ENCODE measurements around the gene TRAF3IP3. TPM values are rescaled to one million over a fixed set of nuclear protein-coding genes. Genes with fewer than 3 reads are reported as not detected.
A peak's percentile ranks its signal among the peaks of the same experiment; 100 is the strongest.

The TRAF3IP3 gene
- total RNA-seq, 3 donors from 2014 or later, result 3.6 to 4.6 (median 4.4) TPM

DNA sequence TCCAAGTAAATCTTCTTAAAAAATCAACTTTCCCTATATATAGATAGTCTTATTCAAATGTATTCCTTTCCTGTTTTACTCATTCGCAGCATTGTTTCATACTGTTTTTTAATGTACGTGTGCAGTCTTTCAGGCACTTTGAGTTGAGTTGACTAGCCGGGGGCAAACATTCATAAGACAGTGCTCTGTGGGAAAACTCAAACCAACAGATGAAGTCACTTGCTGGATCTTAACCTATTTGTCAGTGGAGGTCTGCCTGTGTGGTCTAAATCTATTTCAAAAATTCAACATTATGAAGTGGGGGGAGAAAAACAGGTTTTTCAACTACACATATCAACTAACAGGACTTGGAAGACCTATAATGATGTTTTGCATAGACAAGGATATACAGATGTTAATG is 45.0 kb upstream of the TRAF3IP3 start:
- intact Hi-C loops (cut with DNase I; ENCODE audit: low total_unique reads), result no loop called here
- TF ChIP-seq POLR2A (IDR thresholded peaks at IDR 0.05), result no peak
- TF ChIP-seq, protein P1, sequence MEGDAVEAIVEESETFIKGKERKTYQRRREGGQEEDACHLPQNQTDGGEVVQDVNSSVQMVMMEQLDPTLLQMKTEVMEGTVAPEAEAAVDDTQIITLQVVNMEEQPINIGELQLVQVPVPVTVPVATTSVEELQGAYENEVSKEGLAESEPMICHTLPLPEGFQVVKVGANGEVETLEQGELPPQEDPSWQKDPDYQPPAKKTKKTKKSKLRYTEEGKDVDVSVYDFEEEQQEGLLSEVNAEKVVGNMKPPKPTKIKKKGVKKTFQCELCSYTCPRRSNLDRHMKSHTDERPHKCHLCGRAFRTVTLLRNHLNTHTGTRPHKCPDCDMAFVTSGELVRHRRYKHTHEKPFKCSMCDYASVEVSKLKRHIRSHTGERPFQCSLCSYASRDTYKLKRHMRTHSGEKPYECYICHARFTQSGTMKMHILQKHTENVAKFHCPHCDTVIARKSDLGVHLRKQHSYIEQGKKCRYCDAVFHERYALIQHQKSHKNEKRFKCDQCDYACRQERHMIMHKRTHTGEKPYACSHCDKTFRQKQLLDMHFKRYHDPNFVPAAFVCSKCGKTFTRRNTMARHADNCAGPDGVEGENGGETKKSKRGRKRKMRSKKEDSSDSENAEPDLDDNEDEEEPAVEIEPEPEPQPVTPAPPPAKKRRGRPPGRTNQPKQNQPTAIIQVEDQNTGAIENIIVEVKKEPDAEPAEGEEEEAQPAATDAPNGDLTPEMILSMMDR (IDR thresholded peaks at IDR 0.05), result no peak
- no peak for TF ChIP-seq POLR2AphosphoS5 (IDR thresholded peaks at IDR 0.05)
- Histone ChIP-seq H3K4me1 (no peaks in the 10 kb centered on the region), H3K36me3 (no peaks in the 10 kb centered on the region), H3K4me3 (no peak overlapping the region), H3K9me3 (no peaks in the 10 kb centered on the region), H3K27me3 (no peaks in the 10 kb centered on the region), H3K27ac (no peak overlapping the region)
- no peak for DNase-seq (ENCODE audit: low spot score in 2 of 2)

DNA sequence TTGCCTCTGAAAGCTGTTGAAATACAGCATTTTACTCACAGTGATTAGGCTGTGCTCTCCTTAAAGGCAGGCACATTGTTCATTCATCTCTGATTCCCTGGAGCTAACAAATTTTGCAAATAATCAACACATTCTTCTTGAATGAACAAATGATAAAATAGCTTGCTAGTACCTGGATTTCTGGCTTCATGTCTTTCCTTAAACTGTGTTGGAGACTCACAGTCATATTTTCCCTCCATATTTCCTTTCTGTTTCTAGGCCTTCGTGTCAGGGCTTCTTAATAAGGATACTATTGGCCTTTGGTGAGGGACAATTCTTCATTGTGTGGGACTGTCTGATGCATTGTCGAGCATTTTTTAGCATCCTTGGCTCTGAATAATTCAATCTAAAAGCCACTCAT is 41.5 kb upstream of the TRAF3IP3 start:
- Histone ChIP-seq H3K36me3 (no peaks in the 10 kb centered on the region), H3K4me3 (no peak overlapping the region), H3K4me1 (no peaks in the 10 kb centered on the region), H3K27me3 (no peaks in the 10 kb centered on the region), H3K9me3 (no peaks in the 10 kb centered on the region), H3K27ac (peak overlapping the region; percentile 16 to 22)
- no peak for TF ChIP-seq POLR2AphosphoS5 (IDR thresholded peaks at IDR 0.05)
- no peak for TF ChIP-seq POLR2A (IDR thresholded peaks at IDR 0.05)
- TF ChIP-seq, protein P1 (IDR thresholded peaks at IDR 0.05), result no peak
- intact Hi-C loops (cut with DNase I; ENCODE audit: low total_unique reads), result no loop called here
- no peak for DNase-seq (ENCODE audit: low spot score in 2 of 2)

DNA sequence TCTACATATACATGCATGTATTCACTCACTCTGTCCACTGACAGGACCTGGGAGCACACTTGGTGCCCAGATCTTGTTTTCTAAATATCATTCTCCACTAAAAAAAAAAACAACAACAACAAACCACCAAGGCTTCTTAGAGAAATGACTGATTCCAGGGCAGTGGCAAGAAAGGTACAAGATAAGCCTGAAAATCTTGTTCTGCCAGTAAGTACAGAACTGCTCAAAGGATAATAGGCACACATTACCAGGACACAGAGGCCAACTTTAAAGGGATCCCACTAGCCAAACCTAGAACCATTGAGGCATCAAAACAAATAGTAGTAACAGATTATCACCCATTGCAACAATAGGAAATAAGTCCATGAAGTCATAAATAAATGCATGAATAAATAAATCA is 40.5 kb upstream of the TRAF3IP3 start:
- intact Hi-C loops (cut with DNase I; ENCODE audit: low total_unique reads), result no loop called here
- Histone ChIP-seq H3K9me3 (no peaks in the 10 kb centered on the region), H3K4me3 (no peak overlapping the region), H3K27me3 (no peaks in the 10 kb centered on the region), H3K27ac (no peak overlapping the region), H3K36me3 (no peaks in the 10 kb centered on the region), H3K4me1 (no peaks in the 10 kb centered on the region)
- no peak for DNase-seq (ENCODE audit: low spot score in 2 of 2)
- TF ChIP-seq POLR2A (IDR thresholded peaks at IDR 0.05) (no peak), POLR2AphosphoS5 (IDR thresholded peaks at IDR 0.05) (no peak)
- TF ChIP-seq, protein P1 (IDR thresholded peaks at IDR 0.05), result no peak

DNA sequence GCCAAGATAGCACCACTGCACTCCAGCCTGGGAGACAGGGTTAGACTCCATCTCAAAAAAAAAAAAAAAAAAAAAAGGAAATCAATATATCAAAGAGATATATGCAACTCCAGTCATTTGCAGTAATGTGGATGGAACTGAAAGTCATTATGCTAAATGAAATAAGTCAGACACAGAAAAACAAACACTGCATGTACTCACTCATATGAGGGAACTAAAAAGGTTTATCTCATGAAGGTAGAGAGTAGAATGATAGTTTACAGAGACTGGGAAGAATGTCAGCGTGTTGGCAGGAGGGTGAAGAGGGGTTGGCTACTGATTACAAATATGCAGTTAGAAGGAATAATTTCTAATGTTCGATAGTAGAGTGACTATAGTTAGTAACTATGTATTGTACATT is 38.0 kb upstream of the TRAF3IP3 start:
- Histone ChIP-seq H3K36me3 (no peaks in the 10 kb centered on the region), H3K27me3 (no peaks in the 10 kb centered on the region), H3K4me1 (no peaks in the 10 kb centered on the region), H3K27ac (no peak overlapping the region), H3K4me3 (no peak overlapping the region), H3K9me3 (no peaks in the 10 kb centered on the region)
- intact Hi-C loops (cut with DNase I; ENCODE audit: low total_unique reads), result no loop called here
- DNase-seq (ENCODE audit: low spot score in 2 of 2), result no peak
- TF ChIP-seq POLR2AphosphoS5 (IDR thresholded peaks at IDR 0.05) (no peak), POLR2A (IDR thresholded peaks at IDR 0.05) (no peak)
- TF ChIP-seq, protein P1 (IDR thresholded peaks at IDR 0.05), result no peak

- Histone ChIP-seq H3K36me3 (no peaks in the 10 kb centered on the region), H3K27ac (no peak overlapping the region), H3K9me3 (no peaks in the 10 kb centered on the region), H3K27me3 (no peaks in the 10 kb centered on the region), H3K4me3 (no peak overlapping the region), H3K4me1 (no peaks in the 10 kb centered on the region)
- intact Hi-C loops (cut with DNase I; ENCODE audit: low total_unique reads), result no loop called here
- no peak for TF ChIP-seq POLR2AphosphoS5 (IDR thresholded peaks at IDR 0.05)
- no peak for TF ChIP-seq POLR2A (IDR thresholded peaks at IDR 0.05)
- TF ChIP-seq, protein P1 (IDR thresholded peaks at IDR 0.05), result no peak
- DNase-seq (ENCODE audit: low spot score in 2 of 2), result no peak
These were observed 35.5 kb upstream of the TRAF3IP3 start for GRCh38 chr1:209720326-209720725.
